HL-60 (cell line): ENCODE data around the gene MUC6.

ENCODE experiments used
- DNase-seq, 2 experiments: peaks; one replicate each; pipeline ENCODE4 v3.0.0-alpha.2; 2010 to 2020; ENCODE audit warnings: low read depth in 1 of 2, low spot score in 1 of 2
- H3K27ac ChIP-seq: fragments of 250-450 bp; sonication (Bioruptor Pico); replicated peaks from 2 replicates; pipeline ENCODE4 v1.5.1; 2020; ENCODE audit warnings: mild to moderate bottlenecking, moderate library complexity
- H3K27me3 ChIP-seq: fragments of 250-450 bp; sonication (Bioruptor Pico); 2 replicates; pipeline ENCODE4 v1.5.1; 2021; ENCODE audit warnings: mild to moderate bottlenecking, moderate library complexity; ENCODE audit not compliant: insufficient read depth, poor library complexity, severe bottlenecking
- H3K4me3 ChIP-seq: replicated peaks from 2 replicates; pipeline ENCODE4 v1.5.1; 2011; ENCODE audit warnings: mild to moderate bottlenecking, control low read depth, low read length; ENCODE audit not compliant: insufficient read depth
- GABPA ChIP-seq: IDR thresholded peaks from 2 replicates; pipeline ENCODE4 v1.6.1; 2012; ENCODE audit warnings: low read depth
- POLR2AphosphoS5 ChIP-seq: IDR thresholded peaks from 2 replicates; pipeline ENCODE4 v1.6.1; 2012; ENCODE audit warnings: low read depth
- SPI1 ChIP-seq: IDR thresholded peaks from 2 replicates; pipeline ENCODE4 v1.6.1; 2012; ENCODE audit warnings: low read depth, mild to moderate bottlenecking, borderline replicate concordance
- TF ChIP-seq, protein P1 (sequence below): IDR thresholded peaks from one replicate; pipeline ENCODE4 v1.5.1; 2011; ENCODE audit warnings: low read length, control low read depth, inconsistent platforms; ENCODE audit not compliant: insufficient read depth
- TF ChIP-seq, protein P2 (sequence below): IDR thresholded peaks from 2 replicates; pipeline ENCODE4 v1.6.1; 2012; ENCODE audit warnings: low read depth; ENCODE audit not compliant: insufficient replicate concordance

The MUC6 gene

DNA sequence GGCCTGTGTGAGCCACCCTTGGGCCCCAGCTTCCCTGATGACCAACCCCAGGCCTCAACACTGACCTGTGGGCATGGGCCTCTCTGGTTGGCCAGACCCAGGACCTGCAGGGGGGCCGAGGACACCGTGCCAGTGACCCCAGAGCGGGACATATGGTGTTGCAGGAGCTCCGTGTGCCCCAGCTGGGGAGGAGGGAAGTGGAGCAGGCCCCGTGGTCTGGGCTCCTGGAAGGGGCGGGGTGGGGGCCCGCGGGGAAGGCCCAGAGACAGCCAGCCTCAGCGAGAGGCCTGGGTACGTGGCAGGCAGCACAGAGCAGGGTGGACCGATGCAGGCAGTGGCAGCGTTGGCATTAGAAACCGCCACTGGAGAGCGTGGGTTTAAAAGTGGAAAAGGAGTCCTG lies 22.2 kb downstream of the MUC6 start:
- no peaks in the 10 kb centered on the region for H3K27me3 ChIP-seq
- H3K27ac ChIP-seq = no peak overlapping the region
- no peak overlapping the region for H3K4me3 ChIP-seq
- no peak for TF ChIP-seq SPI1
- TF ChIP-seq GABPA = no peak
- TF ChIP-seq, protein P1, sequence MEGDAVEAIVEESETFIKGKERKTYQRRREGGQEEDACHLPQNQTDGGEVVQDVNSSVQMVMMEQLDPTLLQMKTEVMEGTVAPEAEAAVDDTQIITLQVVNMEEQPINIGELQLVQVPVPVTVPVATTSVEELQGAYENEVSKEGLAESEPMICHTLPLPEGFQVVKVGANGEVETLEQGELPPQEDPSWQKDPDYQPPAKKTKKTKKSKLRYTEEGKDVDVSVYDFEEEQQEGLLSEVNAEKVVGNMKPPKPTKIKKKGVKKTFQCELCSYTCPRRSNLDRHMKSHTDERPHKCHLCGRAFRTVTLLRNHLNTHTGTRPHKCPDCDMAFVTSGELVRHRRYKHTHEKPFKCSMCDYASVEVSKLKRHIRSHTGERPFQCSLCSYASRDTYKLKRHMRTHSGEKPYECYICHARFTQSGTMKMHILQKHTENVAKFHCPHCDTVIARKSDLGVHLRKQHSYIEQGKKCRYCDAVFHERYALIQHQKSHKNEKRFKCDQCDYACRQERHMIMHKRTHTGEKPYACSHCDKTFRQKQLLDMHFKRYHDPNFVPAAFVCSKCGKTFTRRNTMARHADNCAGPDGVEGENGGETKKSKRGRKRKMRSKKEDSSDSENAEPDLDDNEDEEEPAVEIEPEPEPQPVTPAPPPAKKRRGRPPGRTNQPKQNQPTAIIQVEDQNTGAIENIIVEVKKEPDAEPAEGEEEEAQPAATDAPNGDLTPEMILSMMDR = no peak
- TF ChIP-seq, protein P2, sequence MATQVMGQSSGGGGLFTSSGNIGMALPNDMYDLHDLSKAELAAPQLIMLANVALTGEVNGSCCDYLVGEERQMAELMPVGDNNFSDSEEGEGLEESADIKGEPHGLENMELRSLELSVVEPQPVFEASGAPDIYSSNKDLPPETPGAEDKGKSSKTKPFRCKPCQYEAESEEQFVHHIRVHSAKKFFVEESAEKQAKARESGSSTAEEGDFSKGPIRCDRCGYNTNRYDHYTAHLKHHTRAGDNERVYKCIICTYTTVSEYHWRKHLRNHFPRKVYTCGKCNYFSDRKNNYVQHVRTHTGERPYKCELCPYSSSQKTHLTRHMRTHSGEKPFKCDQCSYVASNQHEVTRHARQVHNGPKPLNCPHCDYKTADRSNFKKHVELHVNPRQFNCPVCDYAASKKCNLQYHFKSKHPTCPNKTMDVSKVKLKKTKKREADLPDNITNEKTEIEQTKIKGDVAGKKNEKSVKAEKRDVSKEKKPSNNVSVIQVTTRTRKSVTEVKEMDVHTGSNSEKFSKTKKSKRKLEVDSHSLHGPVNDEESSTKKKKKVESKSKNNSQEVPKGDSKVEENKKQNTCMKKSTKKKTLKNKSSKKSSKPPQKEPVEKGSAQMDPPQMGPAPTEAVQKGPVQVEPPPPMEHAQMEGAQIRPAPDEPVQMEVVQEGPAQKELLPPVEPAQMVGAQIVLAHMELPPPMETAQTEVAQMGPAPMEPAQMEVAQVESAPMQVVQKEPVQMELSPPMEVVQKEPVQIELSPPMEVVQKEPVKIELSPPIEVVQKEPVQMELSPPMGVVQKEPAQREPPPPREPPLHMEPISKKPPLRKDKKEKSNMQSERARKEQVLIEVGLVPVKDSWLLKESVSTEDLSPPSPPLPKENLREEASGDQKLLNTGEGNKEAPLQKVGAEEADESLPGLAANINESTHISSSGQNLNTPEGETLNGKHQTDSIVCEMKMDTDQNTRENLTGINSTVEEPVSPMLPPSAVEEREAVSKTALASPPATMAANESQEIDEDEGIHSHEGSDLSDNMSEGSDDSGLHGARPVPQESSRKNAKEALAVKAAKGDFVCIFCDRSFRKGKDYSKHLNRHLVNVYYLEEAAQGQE = no peak
- no peak for TF ChIP-seq POLR2AphosphoS5
- no peak for DNase-seq

DNA sequence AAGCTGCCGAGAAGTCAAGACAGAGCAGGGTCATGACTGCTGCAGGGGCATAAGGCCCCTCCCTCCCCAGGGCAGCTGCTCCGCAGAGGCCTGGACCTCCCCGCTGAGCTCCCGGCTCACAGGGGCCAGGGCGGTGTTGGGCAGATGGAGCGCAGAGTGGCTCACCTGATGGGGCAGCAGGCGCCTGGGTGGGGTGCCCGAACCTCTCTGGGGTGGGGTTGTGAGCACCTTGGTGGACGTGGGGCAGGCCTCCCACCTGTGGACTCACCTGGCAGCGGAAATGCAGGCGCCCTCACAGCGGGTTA lies 22.9 kb downstream of the MUC6 start:
- no peak overlapping the region for H3K27ac ChIP-seq
- TF ChIP-seq GABPA (no peak), SPI1 (no peak), POLR2AphosphoS5 (no peak)
- TF ChIP-seq, protein P1 = no peak
- TF ChIP-seq, protein P2 = no peak
- no peaks in the 10 kb centered on the region for H3K27me3 ChIP-seq
- no peak overlapping the region for H3K4me3 ChIP-seq
- DNase-seq = no peak

DNA sequence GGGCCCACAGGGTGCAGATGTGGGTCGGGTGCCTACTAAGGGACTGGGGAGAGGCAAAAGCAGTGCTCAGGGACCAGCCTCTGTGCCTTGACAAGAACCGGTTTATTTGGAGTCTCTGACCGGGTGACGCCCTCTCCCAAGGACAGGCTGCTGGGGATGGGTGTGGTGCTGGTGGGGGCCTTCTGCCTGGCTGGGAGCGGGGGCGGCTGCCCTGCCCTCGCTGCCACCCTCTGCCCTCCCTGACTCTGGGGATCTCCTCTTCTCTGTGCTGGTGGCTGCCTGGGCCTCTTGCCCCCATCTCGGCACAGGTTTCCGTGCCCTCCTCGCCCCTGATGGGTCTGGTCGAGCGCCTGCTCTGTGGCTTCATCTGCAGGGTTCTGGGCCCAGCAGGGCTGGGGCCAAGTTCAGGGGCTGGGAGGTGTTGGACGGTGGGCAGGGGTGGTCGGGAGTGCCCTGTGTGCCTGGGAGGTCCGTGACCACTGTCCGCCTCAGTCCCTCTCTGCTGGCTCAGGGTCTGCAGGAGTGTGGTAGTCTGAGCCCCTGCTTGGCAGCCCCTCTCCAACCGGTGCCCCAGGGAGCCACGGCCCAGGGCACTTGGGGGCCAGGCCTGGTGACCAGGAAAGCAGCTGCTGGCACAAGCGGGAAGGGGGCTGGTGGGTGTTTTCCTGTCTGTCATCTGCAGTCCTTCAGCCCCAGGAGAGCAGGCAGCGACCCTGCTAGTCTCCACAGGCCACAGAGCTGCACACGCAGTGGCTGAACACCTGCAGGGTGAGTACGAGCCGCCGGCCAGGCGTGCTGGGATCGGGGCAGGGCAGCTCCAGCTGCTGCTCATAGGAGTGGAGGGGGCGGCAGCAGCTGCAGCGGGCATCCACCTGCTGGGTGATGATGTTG lies 23.5 kb downstream of the MUC6 start:
- no peak overlapping the region for H3K4me3 ChIP-seq
- TF ChIP-seq POLR2AphosphoS5 = no peak
- no peak overlapping the region for H3K27ac ChIP-seq
- DNase-seq = no peak
- H3K27me3 ChIP-seq = no peaks in the 10 kb centered on the region

DNA sequence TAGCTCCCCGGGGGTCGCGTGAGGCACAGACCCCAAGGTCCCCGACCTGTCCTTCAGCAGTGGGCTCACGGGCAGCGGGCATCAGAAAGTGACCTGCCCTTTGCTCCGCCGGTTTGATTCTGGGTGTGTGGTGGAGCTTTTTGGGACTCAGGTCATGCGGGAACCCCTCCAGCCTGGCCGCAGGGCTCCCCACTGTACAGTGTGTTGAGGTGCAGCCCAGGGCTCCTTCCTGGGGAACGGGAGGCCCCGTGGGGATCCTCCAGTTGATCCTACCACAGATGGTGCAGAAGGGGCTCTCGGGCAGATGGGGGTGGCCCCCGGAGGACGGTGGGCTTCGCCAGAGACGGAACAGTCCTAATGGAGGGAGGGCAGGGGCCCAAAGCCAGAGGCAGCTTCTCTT lies 24.2 kb downstream of the MUC6 start:
- Histone ChIP-seq H3K27ac (no peak overlapping the region), H3K27me3 (no peaks in the 10 kb centered on the region), H3K4me3 (no peak overlapping the region)
- no peak for TF ChIP-seq GABPA
- TF ChIP-seq SPI1 = no peak
- TF ChIP-seq, protein P1 = no peak
- TF ChIP-seq, protein P2 = no peak
- TF ChIP-seq POLR2AphosphoS5 = no peak
- DNase-seq = no peak
